T-cell (primary cell): Measurements from ENCODE around the gene SH3YL1. TPM values are rescaled to one million over a fixed set of nuclear protein-coding genes. Genes with fewer than 3 reads are reported as not detected.

ENCODE experiments used
- ATAC-seq, 4 experiments: fragments of 200-7000 bp in 3 of 4; fragments of 150-1000 bp in 1 of 4; cut with Tn5 transposase; replicated peaks in 1 of 4; 1 replicate in 3 of 4; 2 replicates in 1 of 4; pipeline ENCODE4 v1.10.0; 2021; ENCODE audit warnings: moderate library complexity in 3 of 4, mild to moderate bottlenecking in 2 of 4, moderate number of reproducible peaks in 1 of 4
- CTCF ChIA-PET, 2 donors: fragments of 300-600 bp; sonication (Branson Sonifier 250); formaldehyde crosslinking; loops; one replicate each; lab custom pipeline; 2022; ENCODE audit warnings: antibody characterized with exemption in 2 of 2; lab: Charles Lee
- POLR2A ChIA-PET, 2 donors: fragments of 300-600 bp; sonication (Branson Sonifier 250); formaldehyde crosslinking; loops; one replicate each; lab custom pipeline; 2022; ENCODE audit warnings: antibody characterized with exemption in 2 of 2; lab: Charles Lee
- DNase-seq, 35 experiments: peaks; one replicate each; pipeline versions ENCODE4 v3.0.0 to v3.0.0-alpha.2; 2013 to 2023
- H3K27ac ChIP-seq: one replicate; pipeline ENCODE4 v1.5.1; 2013; ENCODE audit warnings: low read length
- H3K27me3 ChIP-seq, 2 experiments: replicated peaks in 1 of 2; 1 replicate in 1 of 2; 2 replicates in 1 of 2; pipeline versions ENCODE4 v1.6.1 to v1.7.0; 2013; ENCODE audit warnings: low read length in 1 of 2, mixed read lengths in 1 of 2; ENCODE audit not compliant: control insufficient read depth in 2 of 2, insufficient read depth in 2 of 2; ENCODE audit errors: extremely low read depth in 1 of 2
- H3K36me3 ChIP-seq, 2 donors: 1 replicate in 1 of 2; 2 replicates in 1 of 2; pipeline versions ENCODE4 v1.6.1 to v1.7.0; 2013; ENCODE audit warnings: low read length in 1 of 2; ENCODE audit not compliant: control insufficient read depth in 2 of 2, insufficient read depth in 1 of 2; ENCODE audit errors: extremely low read depth in 1 of 2
- H3K4me1 ChIP-seq, 2 experiments: 1 replicate in 1 of 2; 2 replicates in 1 of 2; pipeline versions ENCODE4 v1.6.1 to v1.7.0; 2013; ENCODE audit warnings: low read length in 2 of 2, mixed read lengths in 1 of 2; ENCODE audit not compliant: insufficient read depth in 2 of 2, control insufficient read depth in 1 of 2; ENCODE audit errors: extremely low read depth in 1 of 2
- H3K4me3 ChIP-seq, 2 donors: 1 replicate in 1 of 2; 2 replicates in 1 of 2; pipeline versions ENCODE4 v1.5.1 to v1.7.0; 2013; ENCODE audit warnings: mild to moderate bottlenecking in 2 of 2, low read length in 1 of 2, moderate library complexity in 1 of 2; ENCODE audit not compliant: control insufficient read depth in 1 of 2; ENCODE audit errors: extremely low read depth in 1 of 2
- H3K9me3 ChIP-seq: 2 replicates; pipeline ENCODE4 v1.7.0; 2013
- H3K27ac Mint-ChIP-seq, 2 donors: one replicate each; pipeline ENCODE4 v1.8.0; 2020 to 2021; ENCODE audit warnings: mild to moderate bottlenecking in 2 of 2, mixed read lengths in 2 of 2
- H3K27me3 Mint-ChIP-seq, 2 donors: one replicate each; pipeline ENCODE4 v1.8.0; 2021 to 2022; ENCODE audit warnings: mixed read lengths in 2 of 2
- H3K36me3 Mint-ChIP-seq: one replicate; pipeline ENCODE4 v1.8.0; 2021; ENCODE audit warnings: mixed read lengths
- H3K4me1 Mint-ChIP-seq, 3 donors: one replicate each; pipeline ENCODE4 v1.8.0; 2020 to 2022; ENCODE audit warnings: mixed read lengths in 3 of 3, mild to moderate bottlenecking in 1 of 3
- H3K4me3 Mint-ChIP-seq, 3 donors: one replicate each; pipeline ENCODE4 v1.8.0; 2020 to 2022; ENCODE audit warnings: mild to moderate bottlenecking in 3 of 3, mixed read lengths in 3 of 3, moderate library complexity in 3 of 3
- H3K9me3 Mint-ChIP-seq, 3 donors: one replicate each; pipeline ENCODE4 v1.8.0; 2020 to 2022; ENCODE audit warnings: mixed read lengths in 3 of 3
- WGBS: methylation state at CpG from one replicate; pipeline ENCODE4 v1.1.5; 2013; ENCODE audit warnings: missing lambda C conversion rate; ENCODE audit not compliant: insufficient coverage; 5-methylcytosine and 5-hydroxymethylcytosine counted together
- total RNA-seq, 35 experiments: library from RNA in 6 of 35; stranded (reverse) in 6 of 35; fragments of 120-200 nt in 1 of 35; gene quantifications; one replicate each; pipeline versions ENCODE4 v1.2.1 to v1.2.4 and lab custom pipeline; 2013 to 2026

The SH3YL1 gene
- total RNA-seq, 5 donors from 2014 or later (not counting 1 experiment from before 2014, with no cell fraction given): 54.8 to 71.4 (median 59.9) TPM

DNA sequence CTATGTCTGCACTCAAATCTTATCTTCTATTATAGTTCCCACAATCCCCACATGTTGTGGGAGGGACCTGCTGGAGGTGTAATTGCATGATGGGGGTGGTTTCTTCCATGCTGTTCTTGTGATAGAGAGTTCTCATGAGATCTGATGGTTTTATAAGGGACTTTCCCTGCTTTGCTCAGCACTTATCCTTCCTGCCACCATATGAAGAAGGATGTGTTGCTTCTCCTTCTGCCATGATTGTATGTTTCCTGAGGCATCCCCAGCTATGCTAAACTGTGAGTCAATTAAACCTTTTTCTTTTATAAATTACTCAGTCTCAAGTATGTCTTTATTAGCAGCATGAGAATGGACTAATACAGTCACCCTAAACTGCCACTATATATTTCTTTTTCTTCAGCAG lies 79.1 kb downstream of the SH3YL1 start:
- Mint-ChIP-seq H3K9me3 (peaks cover 3 to 16% (median 8%) of the 10 kb centered on the region in 3 donors), H3K27ac (no peak overlapping the region), H3K36me3 (peaks cover 11% of the 10 kb centered on the region), H3K4me1 (peaks cover 11 to 27% (median 26%) of the 10 kb centered on the region in 3 donors), H3K4me3 (no peak overlapping the region), H3K27me3 (peaks cover 0 to 1% of the 10 kb centered on the region in 2 donors)
- no peaks in the 10 kb centered on the region for H3K9me3 ChIP-seq
- no peak overlapping the region for H3K27ac ChIP-seq
- H3K27me3 ChIP-seq: peaks cover 0 to 2% of the 10 kb centered on the region in 2 experiments
- no peak for DNase-seq
- no peaks in the 10 kb centered on the region for H3K36me3 ChIP-seq
- no peaks in the 10 kb centered on the region for H3K4me1 ChIP-seq
- ATAC-seq: no peak
- H3K4me3 ChIP-seq: peak overlapping the region in 1 of 2 donors; percentile 15
- ChIA-PET POLR2A (no interaction called here), CTCF (no interaction called here)

DNA sequence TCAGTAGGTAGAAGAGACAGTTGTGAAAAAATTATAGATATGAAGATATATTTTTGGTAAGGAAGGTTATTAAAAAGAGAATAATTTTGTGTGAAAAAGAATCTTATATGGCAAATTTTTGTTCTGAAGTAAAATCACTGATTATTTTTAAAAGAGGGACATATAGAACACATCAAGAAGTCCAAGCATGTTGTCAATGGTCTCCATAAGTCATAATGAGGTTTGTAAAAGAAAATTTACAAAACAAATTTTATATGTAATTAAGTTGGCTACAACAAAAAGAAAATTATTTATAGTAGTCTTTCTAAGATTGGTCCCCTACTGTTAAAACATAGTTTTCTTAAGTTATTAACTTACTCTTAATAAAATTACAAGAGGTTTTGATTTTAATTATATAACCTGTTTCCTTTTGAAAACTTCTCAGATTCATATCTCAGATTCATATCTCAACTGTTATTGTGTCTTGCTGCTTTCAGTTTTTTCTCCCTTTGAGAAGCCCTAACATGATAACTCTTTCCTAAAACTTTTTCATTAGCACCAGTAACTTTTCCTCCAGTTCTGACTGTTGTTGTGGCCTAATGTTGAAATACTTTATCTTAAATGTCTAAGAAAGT lies 81.2 kb downstream of the SH3YL1 start:
- Mint-ChIP-seq H3K27me3 (peaks cover 0 to 1% of the 10 kb centered on the region in 2 donors), H3K36me3 (peaks cover 7% of the 10 kb centered on the region), H3K4me1 (peaks cover 21 to 36% (median 33%) of the 10 kb centered on the region in 3 donors), H3K27ac (peak overlapping the region; percentile 70 to 77), H3K4me3 (no peak overlapping the region), H3K9me3 (peaks cover 3 to 9% (median 4%) of the 10 kb centered on the region in 3 donors)
- POLR2A ChIA-PET: no interaction called here
- H3K4me3 ChIP-seq: no peak overlapping the region
- H3K4me1 ChIP-seq: peaks cover 5 to 6% of the 10 kb centered on the region in 2 experiments
- H3K9me3 ChIP-seq: no peaks in the 10 kb centered on the region
- peaks cover 0 to 2% of the 10 kb centered on the region in 2 experiments for H3K27me3 ChIP-seq
- no peaks in the 10 kb centered on the region for H3K36me3 ChIP-seq
- H3K27ac ChIP-seq: no peak overlapping the region
- DNase-seq (no peak), ATAC-seq (no peak)
- CTCF ChIA-PET: no interaction called here

DNA sequence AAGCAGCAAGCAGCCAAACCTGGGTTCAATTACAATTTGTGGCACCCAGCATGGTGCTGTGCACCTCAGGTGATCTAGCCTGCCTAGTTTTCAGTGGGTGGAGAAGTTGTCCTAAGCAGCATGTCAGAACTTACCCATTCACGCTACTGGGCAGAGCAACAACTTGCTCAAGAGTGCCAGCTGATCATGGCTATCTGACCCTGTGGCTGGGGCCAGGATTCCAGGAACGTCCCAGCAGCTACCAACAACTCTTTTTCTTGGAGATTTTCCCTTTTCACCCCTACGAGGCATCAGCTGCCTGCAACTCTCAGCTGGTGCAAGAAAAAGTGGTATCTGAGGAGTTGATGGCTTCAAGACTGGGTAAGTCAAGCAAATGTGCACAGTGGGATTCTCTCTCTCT lies 83.5 kb downstream of the SH3YL1 start:
- H3K4me1 Mint-ChIP-seq: peaks cover 44 to 58% (median 56%) of the 10 kb centered on the region in 3 donors
- H3K27me3 Mint-ChIP-seq: no peaks in the 10 kb centered on the region
- ChIA-PET POLR2A (no interaction called here), CTCF (no interaction called here)
- WGBS: 100% methylated on average over 1 of the region's 3 CpGs
- Histone ChIP-seq H3K9me3 (no peaks in the 10 kb centered on the region), H3K27me3 (no peaks in the 10 kb centered on the region), H3K36me3 (no peaks in the 10 kb centered on the region), H3K27ac (no peak overlapping the region), H3K4me3 (no peak overlapping the region), H3K4me1 (peaks cover 25% of the 10 kb centered on the region in 2 experiments)
- H3K36me3 Mint-ChIP-seq: peaks cover 3% of the 10 kb centered on the region
- ATAC-seq (no peak), DNase-seq (no peak)
- H3K4me3 Mint-ChIP-seq: no peak overlapping the region
- H3K9me3 Mint-ChIP-seq: peaks cover 0 to 2% (median 0%) of the 10 kb centered on the region in 3 donors
- H3K27ac Mint-ChIP-seq: no peak overlapping the region

DNA sequence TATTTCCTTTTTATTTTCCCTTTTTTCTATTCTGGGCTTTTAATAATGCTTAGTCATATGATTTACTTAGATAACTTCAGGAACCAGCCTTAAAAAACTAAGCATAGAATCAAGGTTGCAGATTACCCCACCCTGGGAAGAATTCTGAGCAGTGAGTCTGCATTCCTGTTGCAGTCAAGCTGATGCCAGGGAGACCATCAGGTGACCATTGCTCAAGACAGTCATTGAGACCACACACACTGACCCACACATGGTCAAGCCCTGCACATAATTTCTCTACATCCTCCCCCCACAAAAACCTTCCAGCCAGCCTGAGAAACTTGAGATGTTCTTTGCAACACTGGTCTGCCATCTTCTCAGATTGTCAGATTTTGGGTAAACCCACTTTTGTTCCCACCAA lies 83.9 kb downstream of the SH3YL1 start:
- ChIA-PET CTCF (no interaction called here), POLR2A (no interaction called here)
- H3K4me3 Mint-ChIP-seq: no peak overlapping the region
- H3K27me3 ChIP-seq: no peaks in the 10 kb centered on the region
- peak overlapping the region in 1 of 2 donors; percentile 52 for H3K27ac Mint-ChIP-seq
- H3K4me3 ChIP-seq: no peak overlapping the region
- peaks cover 44 to 58% (median 58%) of the 10 kb centered on the region in 3 donors for H3K4me1 Mint-ChIP-seq
- peaks cover 26 to 30% of the 10 kb centered on the region in 2 experiments for H3K4me1 ChIP-seq
- ATAC-seq (no peak), DNase-seq (no peak)
- H3K9me3 Mint-ChIP-seq: peaks cover 0 to 2% (median 0%) of the 10 kb centered on the region in 3 donors
- H3K27ac ChIP-seq: no peak overlapping the region
- no peaks in the 10 kb centered on the region for H3K9me3 ChIP-seq
- H3K27me3 Mint-ChIP-seq: no peaks in the 10 kb centered on the region
- H3K36me3 ChIP-seq: no peaks in the 10 kb centered on the region
- peaks cover 3% of the 10 kb centered on the region for H3K36me3 Mint-ChIP-seq

DNA sequence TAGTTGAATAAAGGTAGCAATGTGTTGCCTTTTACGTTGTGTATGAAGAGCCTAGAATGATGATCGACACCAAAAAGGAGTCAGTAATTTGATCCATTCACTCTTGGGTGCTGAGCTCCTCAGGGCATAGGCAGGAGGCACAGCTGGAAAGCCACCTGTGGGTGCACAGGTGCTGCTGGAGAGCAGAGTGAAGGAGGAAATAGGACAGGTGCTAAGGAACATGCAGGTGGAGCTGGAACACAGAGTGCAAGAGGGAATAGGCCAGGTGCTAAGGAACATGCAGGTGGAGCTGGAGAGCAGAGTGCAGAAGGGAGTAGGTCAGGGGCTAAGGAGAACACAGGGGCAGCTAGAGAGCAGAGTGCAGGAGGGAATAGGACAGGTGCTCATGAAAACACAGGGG lies 86.1 kb downstream of the SH3YL1 start:
- no peak for ATAC-seq
- no peak for DNase-seq
- Histone ChIP-seq H3K27ac (peak overlapping the region; percentile 38), H3K27me3 (no peaks in the 10 kb centered on the region), H3K36me3 (no peaks in the 10 kb centered on the region), H3K4me1 (peaks cover 26 to 31% of the 10 kb centered on the region in 2 experiments), H3K4me3 (no peak overlapping the region), H3K9me3 (no peaks in the 10 kb centered on the region)
- Mint-ChIP-seq H3K27ac (peak overlapping the region; percentile 91 to 94), H3K9me3 (no peaks in the 10 kb centered on the region), H3K4me3 (peak overlapping the region in 2 of 3 donors; percentile 1 to 73), H3K4me1 (peaks cover 38 to 48% (median 42%) of the 10 kb centered on the region in 3 donors), H3K36me3 (no peaks in the 10 kb centered on the region), H3K27me3 (no peaks in the 10 kb centered on the region)
- CTCF ChIA-PET: no interaction called here
- WGBS: 100% methylated on average over 2 of the region's 2 CpGs
- POLR2A ChIA-PET: no interaction called here

DNA sequence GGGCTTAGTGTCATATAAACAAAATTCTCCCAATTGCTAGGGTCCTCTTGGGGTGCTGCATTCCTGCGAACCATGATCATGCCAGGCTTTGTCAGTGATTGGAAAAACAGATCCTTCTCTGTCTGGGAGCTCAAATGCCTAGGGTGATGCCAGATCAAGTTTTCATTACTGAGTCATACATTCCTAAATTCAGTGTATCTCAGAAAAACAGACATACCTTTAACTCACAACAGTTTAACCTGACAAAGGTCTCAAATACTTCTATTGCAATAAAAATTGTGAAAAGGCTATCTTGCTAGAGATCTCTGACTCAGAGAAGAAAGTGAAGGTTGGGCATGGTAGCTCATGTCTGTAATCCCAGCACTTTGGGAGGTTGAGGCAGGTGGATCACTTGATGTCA lies 86.9 kb downstream of the SH3YL1 start:
- peak overlapping the region; percentile 91 to 94 for H3K27ac Mint-ChIP-seq

More for the DNA sequence above, 86.9 kb downstream of the SH3YL1 start:
- Mint-ChIP-seq H3K27me3 (no peaks in the 10 kb centered on the region), H3K9me3 (no peaks in the 10 kb centered on the region), H3K4me1 (peaks cover 38 to 48% (median 42%) of the 10 kb centered on the region in 3 donors), H3K4me3 (peak overlapping the region; percentile 41 to 73 (median 44)), H3K36me3 (no peaks in the 10 kb centered on the region)
- 83% methylated on average over 1 of the region's 1 CpG for WGBS
- H3K4me3 ChIP-seq: no peak overlapping the region
- H3K9me3 ChIP-seq: no peaks in the 10 kb centered on the region
- no peaks in the 10 kb centered on the region for H3K27me3 ChIP-seq
- ATAC-seq: no peak
- H3K4me1 ChIP-seq: peaks cover 26 to 31% of the 10 kb centered on the region in 2 experiments
- H3K27ac ChIP-seq: peak overlapping the region; percentile 38
- POLR2A ChIA-PET: interaction anchor here in 1 of 2 donors (0.6 kb wide), 1 partner anchor 106 kb away, joined by 3 read pairs; no protein-coding TSS in a partner anchor
- CTCF ChIA-PET: no interaction called here
- DNase-seq: no peak
- no peaks in the 10 kb centered on the region for H3K36me3 ChIP-seq
